Measurements from ENCODE around the gene UNG.
"Not testable (repeated sequence)": the region's sequence is repeated elsewhere in the genome, so short reads cannot be mapped to it uniquely, and the experiment has no call there.

The UNG gene

GRCh38 chr12:109121346-109121880, 24.0 kb downstream of the UNG start:
- DNase-seq (ENCODE audit: low read depth) = no peak

- DNase-seq (ENCODE audit: low read depth) = no peak
These were observed 27.7 kb downstream of the UNG start for GRCh38 chr12:109124878-109125648.

- no peak for DNase-seq (ENCODE audit: low read depth)
These were observed 28.4 kb downstream of the UNG start for GRCh38 chr12:109125791-109126190.

- no peak for DNase-seq (ENCODE audit: low read depth)
These were observed 29.4 kb downstream of the UNG start for GRCh38 chr12:109126784-109127183.

- DNase-seq (ENCODE audit: low read depth) = no peak
These were observed 30.3 kb downstream of the UNG start for GRCh38 chr12:109127533-109128242.

- DNase-seq (ENCODE audit: low read depth) = no peak
These were observed 33.1 kb downstream of the UNG start for GRCh38 chr12:109130297-109131153.

- no peak for DNase-seq (ENCODE audit: low read depth)
These were observed 34.0 kb downstream of the UNG start for GRCh38 chr12:109131154-109132050.

GRCh38 chr12:109134186-109134917, 37.0 kb downstream of the UNG start:
- no peak for DNase-seq (ENCODE audit: low read depth)

GRCh38 chr12:109137055-109137454, 39.7 kb downstream of the UNG start:
- no peak for DNase-seq (ENCODE audit: low read depth)

GRCh38 chr12:109139360-109139759, 42.0 kb downstream of the UNG start:
- DNase-seq (ENCODE audit: low read depth) = no peak

GRCh38 chr12:109139791-109140190, 42.4 kb downstream of the UNG start:
- no peak for DNase-seq (ENCODE audit: low read depth)

GRCh38 chr12:109140560-109140959, 43.2 kb downstream of the UNG start:
- no peak for DNase-seq (ENCODE audit: low read depth)

- no peak for DNase-seq (ENCODE audit: low read depth)
These were observed 46.8 kb downstream of the UNG start for GRCh38 chr12:109144224-109144623.

- DNase-seq (ENCODE audit: low read depth) = not testable (repeated sequence)
These were observed 49.7 kb downstream of the UNG start for GRCh38 chr12:109147126-109147525.

GRCh38 chr12:109147954-109148353, 50.6 kb downstream of the UNG start:
- no peak for DNase-seq (ENCODE audit: low read depth)

- no peak for DNase-seq (ENCODE audit: low read depth)
These were observed 52.8 kb downstream of the UNG start for GRCh38 chr12:109150124-109150640.

GRCh38 chr12:109151457-109151856, 54.1 kb downstream of the UNG start:
- no peak for DNase-seq (ENCODE audit: low read depth)

- no peak for DNase-seq (ENCODE audit: low read depth)
These were observed 56.5 kb downstream of the UNG start for GRCh38 chr12:109153821-109154441.

GRCh38 chr12:109154451-109155438, 57.3 kb downstream of the UNG start:
- DNase-seq (ENCODE audit: low read depth) = peak; percentile 64

Data from stimulated activated CD8-positive, alpha-beta memory T cell treated with anti-CD3 and anti-CD28 coated beads, Interleukin-15, amount 100 ng/mL, for 24 hours (primary cell).